Adrenal gland (tissue), 12 donors: ENCODE measurements around the gene ZFP69B. TPM values are rescaled to one million over a fixed set of nuclear protein-coding genes. Genes with fewer than 3 reads are reported as not detected.

Source experiments
- DNase-seq, 7 donors: peaks; one replicate each; pipeline ENCODE4 v3.0.0-alpha.2; 2019 to 2020
- H3K27ac ChIP-seq, 5 donors: fragments of 200-600 bp; sonication (generic) in 4 of 5; 1 replicate in 3 of 5; 2 replicates in 2 of 5; pipeline versions ENCODE4 v1.5.1 to v1.8.0; 2016 to 2020; ENCODE audit warnings: mild to moderate bottlenecking in 1 of 5
- H3K27me3 ChIP-seq: fragments of 200-600 bp; 2 replicates; pipeline ENCODE4 v1.8.0; 2021
- H3K36me3 ChIP-seq, 2 donors: fragments of 200-600 bp; replicated peaks in 1 of 2; 1 replicate in 1 of 2; 2 replicates in 1 of 2; pipeline versions ENCODE4 v1.5.1 to v1.8.0; 2018 to 2022
- H3K4me1 ChIP-seq, 2 donors: fragments of 200-600 bp; replicated peaks in 1 of 2; 1 replicate in 1 of 2; 2 replicates in 1 of 2; pipeline versions ENCODE4 v1.5.1 to v1.8.0; 2018 to 2021
- H3K4me3 ChIP-seq, 4 donors: fragments of 200-600 bp; sonication (generic) in 3 of 4; one replicate each; pipeline ENCODE4 v1.5.1; 2016 to 2018
- H3K9me3 ChIP-seq, 3 donors: fragments of 200-600 bp; sonication (generic) in 1 of 3; replicated peaks in 1 of 3; 1 replicate in 2 of 3; 2 replicates in 1 of 3; pipeline versions ENCODE4 v1.5.1 to v1.8.0; 2016 to 2021
- CTCF ChIP-seq, 6 experiments: fragments of 450-650 bp in 4 of 6; fragments of 200-600 bp in 2 of 6; sonication (generic) in 1 of 6; IDR thresholded peaks; 1 replicate in 5 of 6; 2 replicates in 1 of 6; pipeline versions ENCODE4 v1.5.1 to v1.8.0; 2016 to 2021; ENCODE audit warnings: antibody characterized with exemption in 6 of 6, mild to moderate bottlenecking in 2 of 6, moderate library complexity in 1 of 6
- POLR2A ChIP-seq, 2 donors: fragments of 450-650 bp; IDR thresholded peaks; one replicate each; pipeline ENCODE4 v1.6.1; 2017; ENCODE audit warnings: antibody characterized with exemption in 2 of 2, mild to moderate bottlenecking in 2 of 2, moderate library complexity in 1 of 2
- WGBS, 4 donors: extraction: QIAGEN DNeasy Blood & Tissue Kit in 2 of 4; methylation state at CpG; one replicate each; pipeline versions ENCODE4 v1.1.5 to v1.1.7; 2013 to 2017; 5-methylcytosine and 5-hydroxymethylcytosine counted together
- intact Hi-C, 2 donors: fragments of 100-400 bp; cut with DNase I; formaldehyde crosslinking; loops; one replicate each; pipeline versions ENCODE4 v1.14.1 to v1.15.0; 2022 to 2023
- polyA plus RNA-seq, 3 donors: library from polyadenylated mRNA; stranded (reverse); fragments of 200-250 nt in 2 of 3; fragments of 350-450 nt in 1 of 3; fragmentation: Illumina TruSeq in 1 of 3; extraction: RNeasy Lipid Tissue Mini Kit (QIAGEN cat#74804) in 1 of 3; gene quantifications; one replicate each; pipeline ENCODE4 v1.2.3, GENCODE V29; 2013 to 2014
- total RNA-seq, 9 donors: library from RNA; depleted of rRNA in 4 of 9; stranded (reverse); fragments of >200 nt in 4 of 9; fragments of 120-200 nt in 1 of 9; fragmentation: NEBNext Ultra II Directional in 1 of 9; extraction: Animal tissue kit (Norgen Biotek cat#: 25700) in 1 of 9; gene quantifications; one replicate each; pipeline versions ENCODE4 v1.1.0 to v1.2.4, GENCODE V29; 2013 to 2023
- donor health status: healthy with polysubstance abuse.
- donor health status: Bipolar disorder and iron deficiency.
- donor health status: DM: yes; HTN: yes; CAD: no.
- donor health status: DM: no; HTN: no; CAD: no.
- donor health status: DM: no; HTN: no; CAD: no.
- donor health status: DM: yes; HTN: yes; CAD: no.

The ZFP69B gene
- total and polyA plus RNA-seq, 12 donors, result 0.34 to 2.6 (median 1.3) TPM

GRCh38 chr1:40475268-40475667 lies 25.0 kb downstream of the ZFP69B start:
- Histone ChIP-seq H3K4me3 (no peak overlapping the region), H3K27me3 (no peaks in the 10 kb centered on the region), H3K27ac (no peak overlapping the region), H3K36me3 (no peaks in the 10 kb centered on the region), H3K9me3 (peaks cover 0 to 18% (median 12%) of the 10 kb centered on the region in 3 donors), H3K4me1 (peaks cover 0 to 6% of the 10 kb centered on the region in 2 donors)
- intact Hi-C loops, result no loop called here
- DNase-seq, result no peak
- TF ChIP-seq CTCF (IDR thresholded peaks at IDR 0.05), result no peak
- no peak for TF ChIP-seq POLR2A (IDR thresholded peaks at IDR 0.05)
- 84 to 90% (median 86%) methylated on average over 2 of the region's 2 CpGs for WGBS, 4 donors

- Histone ChIP-seq H3K36me3 (no peaks in the 10 kb centered on the region), H3K4me1 (peaks cover 0 to 6% of the 10 kb centered on the region in 2 donors), H3K4me3 (peak within 1 kb of the TSS in 3 of 4 donors; percentile 56 to 92 (median 60)), H3K27ac (peak within 1 kb of the TSS in 2 of 5 donors; percentile 32 to 66), H3K27me3 (no peaks in the 10 kb centered on the region), H3K9me3 (peaks cover 0 to 14% (median 7%) of the 10 kb centered on the region in 3 donors)
- intact Hi-C loops, result no loop called here
- DNase-seq, result peak; percentile 30 to 59 (median 47)
- TF ChIP-seq POLR2A (IDR thresholded peaks at IDR 0.05) (peak; percentile 9 to 13), CTCF (IDR thresholded peaks at IDR 0.05) (no peak)
- 1% methylated on average over 26 to 65 of the region's 65 CpGs for WGBS, 4 donors
These were observed 26.8 kb downstream of the ZFP69B start, which contains the start of gene ZFP69 for GRCh38 chr1:40476924-40477677. ZFP69 (plus strand) TSS chr1:40477290; CDS start chr1:40479362, 2,072 bp downstream.

- 2 to 10% (median 4%) methylated on average over 11 to 17 of the region's 17 CpGs for WGBS, 4 donors
- peak overlapping the region in 2 of 5 donors; percentile 32 to 66 for H3K27ac ChIP-seq
- peaks cover 0 to 6% of the 10 kb centered on the region in 2 donors for H3K4me1 ChIP-seq
- no peak for TF ChIP-seq CTCF (IDR thresholded peaks at IDR 0.05)
- TF ChIP-seq POLR2A (IDR thresholded peaks at IDR 0.05), result no peak
- H3K9me3 ChIP-seq, result peaks cover 0 to 14% (median 7%) of the 10 kb centered on the region in 3 donors
- DNase-seq, result peak in 1 of 7 donors; percentile 13
- no peaks in the 10 kb centered on the region for H3K36me3 ChIP-seq
- peak overlapping the region in 3 of 4 donors; percentile 56 to 92 (median 60) for H3K4me3 ChIP-seq
- no peaks in the 10 kb centered on the region for H3K27me3 ChIP-seq
- intact Hi-C loops, result no loop called here
These were observed 27.4 kb downstream of the ZFP69B start for GRCh38 chr1:40477678-40478053.

GRCh38 chr1:40478276-40478675 lies 28.0 kb downstream of the ZFP69B start:
- intact Hi-C loops, result no loop called here
- Histone ChIP-seq H3K27me3 (no peaks in the 10 kb centered on the region), H3K9me3 (peaks cover 0 to 14% (median 7%) of the 10 kb centered on the region in 3 donors), H3K36me3 (no peaks in the 10 kb centered on the region), H3K4me1 (peaks cover 0 to 6% of the 10 kb centered on the region in 2 donors), H3K4me3 (peak overlapping the region in 1 of 4 donors; percentile 92), H3K27ac (no peak overlapping the region)
- no peak for DNase-seq
- no peak for TF ChIP-seq POLR2A (IDR thresholded peaks at IDR 0.05)
- TF ChIP-seq CTCF (IDR thresholded peaks at IDR 0.05), result no peak
- WGBS, 4 donors, result 44 to 68% (median 49%) methylated on average over 2 of the region's 2 CpGs
